OCI-LY3 (cell line): ENCODE data around the gene DIPK1A.

Experiments
- EZH2phosphoT487 ChIP-seq: fragments of 200-600 bp; shearing (Covaris generic); IDR thresholded peaks from 2 replicates; pipeline ENCODE4 v1.6.1; 2018; ENCODE audit warnings: antibody characterized with exemption, mixed run types, low read depth
- TF ChIP-seq, protein P1 (sequence below): fragments of 200-600, 300-600 bp; sonication (generic); IDR thresholded peaks from 2 replicates; pipeline ENCODE4 v1.5.1; 2014; ENCODE audit warnings: antibody characterized with exemption, low read length, low read depth

GRCh38 chr1:92795166-92795565 lies 166.1 kb downstream of the DIPK1A start:
- TF ChIP-seq, protein P1, sequence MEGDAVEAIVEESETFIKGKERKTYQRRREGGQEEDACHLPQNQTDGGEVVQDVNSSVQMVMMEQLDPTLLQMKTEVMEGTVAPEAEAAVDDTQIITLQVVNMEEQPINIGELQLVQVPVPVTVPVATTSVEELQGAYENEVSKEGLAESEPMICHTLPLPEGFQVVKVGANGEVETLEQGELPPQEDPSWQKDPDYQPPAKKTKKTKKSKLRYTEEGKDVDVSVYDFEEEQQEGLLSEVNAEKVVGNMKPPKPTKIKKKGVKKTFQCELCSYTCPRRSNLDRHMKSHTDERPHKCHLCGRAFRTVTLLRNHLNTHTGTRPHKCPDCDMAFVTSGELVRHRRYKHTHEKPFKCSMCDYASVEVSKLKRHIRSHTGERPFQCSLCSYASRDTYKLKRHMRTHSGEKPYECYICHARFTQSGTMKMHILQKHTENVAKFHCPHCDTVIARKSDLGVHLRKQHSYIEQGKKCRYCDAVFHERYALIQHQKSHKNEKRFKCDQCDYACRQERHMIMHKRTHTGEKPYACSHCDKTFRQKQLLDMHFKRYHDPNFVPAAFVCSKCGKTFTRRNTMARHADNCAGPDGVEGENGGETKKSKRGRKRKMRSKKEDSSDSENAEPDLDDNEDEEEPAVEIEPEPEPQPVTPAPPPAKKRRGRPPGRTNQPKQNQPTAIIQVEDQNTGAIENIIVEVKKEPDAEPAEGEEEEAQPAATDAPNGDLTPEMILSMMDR, result no peak
- no peak for TF ChIP-seq EZH2phosphoT487
